ENCODE measurements around the gene COQ3. TPM values are rescaled to one million over a fixed set of nuclear protein-coding genes. Genes with fewer than 3 reads are reported as not detected.
A peak's percentile ranks its signal among the peaks of the same experiment; 100 is the strongest.

Gene COQ3
- total RNA-seq, 3 donors from 2014 or later = 8.9 to 12.6 (median 9.5) TPM

DNA sequence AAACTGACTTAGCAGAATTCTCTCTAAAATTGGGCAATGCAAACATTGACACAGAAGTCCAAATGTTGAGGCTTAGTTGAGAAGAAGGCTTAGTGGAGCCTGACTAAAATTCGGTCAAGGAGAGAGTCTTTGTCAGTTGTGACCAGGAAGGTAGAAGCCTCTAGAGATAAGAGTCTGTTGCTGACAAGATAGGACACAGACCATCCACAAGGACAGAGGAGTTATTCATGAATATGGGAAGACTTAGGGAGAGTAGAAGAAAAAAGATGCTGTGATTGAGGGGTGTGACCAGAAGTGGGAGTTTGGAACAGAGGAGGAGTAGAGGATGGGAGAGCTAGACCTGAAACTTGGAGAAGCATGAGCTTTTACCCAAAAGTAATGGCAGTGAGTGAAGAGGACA, 37.4 kb downstream of the COQ3 start:
- ATAC-seq (no peak), DNase-seq (no peak)
- Histone ChIP-seq H3K4me1 (ENCODE audit: low read depth) (no peaks in the 10 kb centered on the region), H3K36me3 (ENCODE audit: low read depth) (no peaks in the 10 kb centered on the region), H3K9me3 (no peaks in the 10 kb centered on the region), H3K4me3 (no peak overlapping the region)
- intact Hi-C loops (cut with DNase I, micrococcal nuclease) = no loop called here
- TF ChIP-seq, protein P1, sequence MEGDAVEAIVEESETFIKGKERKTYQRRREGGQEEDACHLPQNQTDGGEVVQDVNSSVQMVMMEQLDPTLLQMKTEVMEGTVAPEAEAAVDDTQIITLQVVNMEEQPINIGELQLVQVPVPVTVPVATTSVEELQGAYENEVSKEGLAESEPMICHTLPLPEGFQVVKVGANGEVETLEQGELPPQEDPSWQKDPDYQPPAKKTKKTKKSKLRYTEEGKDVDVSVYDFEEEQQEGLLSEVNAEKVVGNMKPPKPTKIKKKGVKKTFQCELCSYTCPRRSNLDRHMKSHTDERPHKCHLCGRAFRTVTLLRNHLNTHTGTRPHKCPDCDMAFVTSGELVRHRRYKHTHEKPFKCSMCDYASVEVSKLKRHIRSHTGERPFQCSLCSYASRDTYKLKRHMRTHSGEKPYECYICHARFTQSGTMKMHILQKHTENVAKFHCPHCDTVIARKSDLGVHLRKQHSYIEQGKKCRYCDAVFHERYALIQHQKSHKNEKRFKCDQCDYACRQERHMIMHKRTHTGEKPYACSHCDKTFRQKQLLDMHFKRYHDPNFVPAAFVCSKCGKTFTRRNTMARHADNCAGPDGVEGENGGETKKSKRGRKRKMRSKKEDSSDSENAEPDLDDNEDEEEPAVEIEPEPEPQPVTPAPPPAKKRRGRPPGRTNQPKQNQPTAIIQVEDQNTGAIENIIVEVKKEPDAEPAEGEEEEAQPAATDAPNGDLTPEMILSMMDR (IDR thresholded peaks at IDR 0.05) = no peak

DNA sequence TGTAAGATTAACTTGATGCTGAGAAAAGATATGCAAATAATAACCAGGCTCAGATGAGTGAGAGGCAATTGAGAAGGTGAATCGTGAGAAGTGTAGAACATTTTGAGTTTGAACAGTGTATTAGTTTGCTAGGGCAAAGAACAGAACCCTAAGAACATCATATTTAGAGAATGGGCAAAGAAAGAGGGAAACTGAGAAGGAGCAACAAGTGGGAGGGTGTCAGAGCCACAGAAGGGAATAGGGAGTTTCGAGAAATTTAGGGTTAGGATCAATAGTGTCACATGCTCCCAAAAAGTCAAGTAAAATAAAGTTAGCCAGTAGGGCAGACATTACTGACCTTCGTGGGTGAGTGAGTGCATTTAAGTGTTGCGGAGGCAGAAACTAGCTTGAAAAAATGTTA, 39.0 kb downstream of the COQ3 start:
- ATAC-seq (no peak), DNase-seq (no peak)
- Histone ChIP-seq H3K4me3 (no peak overlapping the region), H3K36me3 (ENCODE audit: low read depth) (no peaks in the 10 kb centered on the region), H3K4me1 (ENCODE audit: low read depth) (no peaks in the 10 kb centered on the region), H3K9me3 (no peaks in the 10 kb centered on the region)
- intact Hi-C loops (cut with DNase I, micrococcal nuclease) = no loop called here
- TF ChIP-seq, protein P1 (IDR thresholded peaks at IDR 0.05) = no peak

DNA sequence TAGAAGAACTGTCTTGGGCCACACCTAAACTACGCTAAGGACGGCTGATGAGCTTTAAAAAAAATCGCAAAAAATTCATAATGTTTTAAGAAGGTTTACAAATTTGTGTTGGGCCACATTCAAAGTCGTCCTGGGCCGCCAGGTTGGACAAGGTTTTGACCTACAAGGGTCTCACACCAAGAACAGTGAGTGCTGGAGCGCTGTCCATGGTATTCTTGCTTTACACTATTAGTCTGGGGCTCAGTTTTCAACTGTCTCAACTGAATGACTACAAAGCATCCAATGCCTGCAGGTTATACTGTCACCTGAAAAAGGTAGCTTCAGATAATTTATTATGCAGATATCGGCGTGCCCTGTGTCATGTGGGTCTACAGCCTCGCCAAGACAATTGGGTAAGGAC, 40.9 kb downstream of the COQ3 start:
- no peak for ATAC-seq
- intact Hi-C loops (cut with DNase I, micrococcal nuclease) = no loop called here

DNA sequence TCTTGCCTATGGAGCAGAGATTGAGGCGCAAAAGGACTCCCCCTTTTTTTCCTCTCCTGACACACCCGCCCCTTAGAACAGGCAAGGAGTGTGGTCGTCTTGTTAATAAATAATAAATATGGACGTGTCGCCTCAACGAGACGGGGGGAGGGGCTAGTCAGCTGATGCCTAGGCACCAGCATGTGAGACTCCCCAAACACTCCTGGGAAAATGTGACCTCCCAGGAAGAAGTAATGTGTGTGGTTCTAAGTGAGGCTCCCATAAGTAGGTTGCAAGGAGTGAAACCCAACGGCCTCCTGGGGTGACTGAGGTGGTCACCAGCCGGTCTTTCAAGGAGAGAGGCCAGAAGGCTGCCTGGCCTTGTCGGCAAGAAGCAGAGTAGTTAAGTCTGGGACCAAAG, 43.4 kb downstream of the COQ3 start:
- intact Hi-C loops (cut with DNase I, micrococcal nuclease) = no loop called here
- ATAC-seq = no peak

More for the DNA sequence above, 40.9 kb downstream of the COQ3 start:
- Histone ChIP-seq H3K36me3 (ENCODE audit: low read depth) (no peaks in the 10 kb centered on the region), H3K4me1 (ENCODE audit: low read depth) (no peaks in the 10 kb centered on the region), H3K9me3 (no peaks in the 10 kb centered on the region), H3K4me3 (no peak overlapping the region)
- no peak for DNase-seq
- TF ChIP-seq, protein P1 (IDR thresholded peaks at IDR 0.05) = no peak

DNA sequence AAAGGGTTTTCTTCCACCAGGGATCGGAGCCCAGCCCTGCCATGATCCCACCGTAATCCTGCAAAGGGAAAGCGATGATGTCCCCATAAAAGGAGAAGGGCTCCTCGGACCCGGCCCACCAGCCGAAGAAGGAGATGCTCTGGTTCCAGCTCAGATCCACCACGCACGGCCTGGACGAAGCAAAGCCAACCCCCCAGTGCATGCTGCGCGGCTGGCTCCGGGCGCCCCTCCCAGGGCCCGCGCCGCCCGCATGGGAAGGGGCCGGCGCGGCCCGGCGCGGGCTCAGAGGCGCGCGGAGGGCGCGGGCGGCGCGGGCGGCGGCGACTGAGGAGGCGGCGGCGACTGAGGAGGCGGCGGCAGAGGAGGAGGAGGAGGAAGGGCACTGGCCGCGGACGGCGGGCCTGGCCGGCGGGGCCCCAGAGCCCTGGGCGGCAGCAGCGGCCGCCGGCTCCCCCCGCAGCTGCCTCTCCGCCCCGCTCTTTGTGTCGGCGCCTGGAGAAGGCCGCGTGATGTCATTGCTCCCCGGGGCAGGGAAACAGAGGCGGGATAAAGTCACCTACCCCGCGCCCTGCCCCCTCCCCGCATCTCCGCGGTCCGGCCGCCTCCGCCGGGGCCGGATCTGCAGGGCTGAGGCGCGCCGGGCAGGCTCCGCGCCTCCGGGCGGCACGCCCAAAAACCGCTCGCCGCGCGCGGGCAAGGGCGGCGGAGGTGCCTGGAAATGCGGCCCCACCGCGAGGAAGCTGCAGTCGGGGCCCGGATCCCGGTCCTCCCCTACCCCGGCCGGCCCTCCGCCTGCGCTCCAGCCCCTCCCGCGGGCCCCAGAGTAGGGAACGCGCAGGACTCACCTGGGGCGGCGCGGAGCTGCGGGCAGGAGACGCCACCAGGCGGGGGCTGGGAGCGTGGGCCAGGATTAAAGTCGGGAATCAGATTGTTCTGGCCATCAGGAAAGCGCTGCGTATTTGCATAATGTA, 44.5 kb downstream of the COQ3 start, which contains the start of gene FAXC:
FAXC (minus strand) TSS at position 504 of the 971 bp plus-strand sequence; CDS start at position 202, 302 bp downstream.
- DNase-seq = peak in 2 of 3 donors; percentile 46 to 64

More for the DNA sequence above, 43.4 kb downstream of the COQ3 start:
- no peak for DNase-seq
- no peaks in the 10 kb centered on the region for H3K36me3 ChIP-seq (ENCODE audit: low read depth)
- H3K9me3 ChIP-seq = no peaks in the 10 kb centered on the region
- no peak overlapping the region for H3K4me3 ChIP-seq
- H3K4me1 ChIP-seq (ENCODE audit: low read depth) = no peaks in the 10 kb centered on the region
- TF ChIP-seq, protein P1 (IDR thresholded peaks at IDR 0.05) = no peak

More for the DNA sequence above, 44.5 kb downstream of the COQ3 start, which contains the start of gene FAXC:
- intact Hi-C loops (cut with DNase I, micrococcal nuclease) = no loop called here
- Histone ChIP-seq H3K4me3 (peak within 1 kb of the TSS; percentile 31), H3K9me3 (no peaks in the 10 kb centered on the region), H3K36me3 (ENCODE audit: low read depth) (no peaks in the 10 kb centered on the region), H3K4me1 (ENCODE audit: low read depth) (no peaks in the 10 kb centered on the region)
- ATAC-seq = peak; percentile 83
- TF ChIP-seq, protein P1 (IDR thresholded peaks at IDR 0.05) = no peak

Data from mucosa of descending colon (tissue), 3 donors.